Prostate gland (tissue), 2 donors: ENCODE results near the gene ASB18.

Experiments
- POLR2A ChIP-seq: fragments of 450-650 bp; IDR thresholded peaks from one replicate; pipeline ENCODE4 v1.6.1; 2016; ENCODE audit warnings: antibody characterized with exemption, mild to moderate bottlenecking
- POLR2AphosphoS5 ChIP-seq: sonication (generic); formaldehyde crosslinking; IDR thresholded peaks from one replicate; pipeline ENCODE4 v1.6.1; 2017; ENCODE audit warnings: antibody characterized with exemption
- TF ChIP-seq, protein P1 (sequence below), 4 experiments: fragments of 200-600 bp in 2 of 4; fragments of 450-650 bp in 2 of 4; sonication (generic) in 2 of 4; IDR thresholded peaks; 1 replicate in 3 of 4; 2 replicates in 1 of 4; pipeline ENCODE4 v1.5.1; 2016 to 2019; ENCODE audit warnings: antibody characterized with exemption in 4 of 4, mild to moderate bottlenecking in 2 of 4, moderate library complexity in 2 of 4

DNA sequence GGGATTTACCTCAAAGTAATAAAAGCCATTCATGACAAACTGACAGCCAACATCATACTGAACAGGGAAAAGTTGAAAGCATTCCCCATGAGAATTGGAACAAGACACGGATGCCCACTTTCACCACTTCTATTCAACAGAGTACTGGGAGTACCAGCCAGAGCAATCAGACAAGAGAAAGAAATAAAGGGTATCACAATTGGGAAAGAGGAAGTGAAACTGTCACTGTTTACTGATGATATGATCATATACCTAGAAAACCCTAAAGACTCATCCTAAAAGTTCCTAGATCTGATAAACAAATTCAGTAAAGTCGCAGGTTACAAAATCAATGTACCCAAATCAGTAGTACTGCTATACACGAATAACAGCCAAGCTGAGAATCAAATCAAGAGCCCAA, 17.2 kb upstream of the ASB18 start:
- TF ChIP-seq, protein P1, sequence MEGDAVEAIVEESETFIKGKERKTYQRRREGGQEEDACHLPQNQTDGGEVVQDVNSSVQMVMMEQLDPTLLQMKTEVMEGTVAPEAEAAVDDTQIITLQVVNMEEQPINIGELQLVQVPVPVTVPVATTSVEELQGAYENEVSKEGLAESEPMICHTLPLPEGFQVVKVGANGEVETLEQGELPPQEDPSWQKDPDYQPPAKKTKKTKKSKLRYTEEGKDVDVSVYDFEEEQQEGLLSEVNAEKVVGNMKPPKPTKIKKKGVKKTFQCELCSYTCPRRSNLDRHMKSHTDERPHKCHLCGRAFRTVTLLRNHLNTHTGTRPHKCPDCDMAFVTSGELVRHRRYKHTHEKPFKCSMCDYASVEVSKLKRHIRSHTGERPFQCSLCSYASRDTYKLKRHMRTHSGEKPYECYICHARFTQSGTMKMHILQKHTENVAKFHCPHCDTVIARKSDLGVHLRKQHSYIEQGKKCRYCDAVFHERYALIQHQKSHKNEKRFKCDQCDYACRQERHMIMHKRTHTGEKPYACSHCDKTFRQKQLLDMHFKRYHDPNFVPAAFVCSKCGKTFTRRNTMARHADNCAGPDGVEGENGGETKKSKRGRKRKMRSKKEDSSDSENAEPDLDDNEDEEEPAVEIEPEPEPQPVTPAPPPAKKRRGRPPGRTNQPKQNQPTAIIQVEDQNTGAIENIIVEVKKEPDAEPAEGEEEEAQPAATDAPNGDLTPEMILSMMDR (IDR thresholded peaks at IDR 0.05), result no peak
- no peak for TF ChIP-seq POLR2A
- TF ChIP-seq POLR2AphosphoS5, result no peak
